GM13977 (cell line): ENCODE measurements around the gene OR7G1.
"Not testable (repeated sequence)": the region's sequence is repeated elsewhere in the genome, so short reads cannot be mapped to it uniquely, and the experiment has no call there.

Experiments used
- DNase-seq: peaks from one replicate; pipeline ENCODE4 v3.0.0; 2012; ENCODE audit warnings: low spot score
- in situ Hi-C: fragments of 300-500 bp; cut with MboI; formaldehyde crosslinking; loops from one replicate; pipeline ENCODE4 v1.12.0; 2022; ENCODE audit warnings: low sequenced_read_pairs, low pct_unique_long_range_greater_than_20kb, mixed read lengths, inconsistent platforms; ENCODE audit not compliant: unreplicated experiment
- TF ChIP-seq, protein P1 (sequence below): IDR thresholded peaks from 2 replicates; pipeline ENCODE4 v1.5.1; 2012; ENCODE audit warnings: mild to moderate bottlenecking, control low read depth; ENCODE audit not compliant: insufficient read depth; ENCODE audit errors: extremely low read depth, missing control alignments

The OR7G1 gene

DNA sequence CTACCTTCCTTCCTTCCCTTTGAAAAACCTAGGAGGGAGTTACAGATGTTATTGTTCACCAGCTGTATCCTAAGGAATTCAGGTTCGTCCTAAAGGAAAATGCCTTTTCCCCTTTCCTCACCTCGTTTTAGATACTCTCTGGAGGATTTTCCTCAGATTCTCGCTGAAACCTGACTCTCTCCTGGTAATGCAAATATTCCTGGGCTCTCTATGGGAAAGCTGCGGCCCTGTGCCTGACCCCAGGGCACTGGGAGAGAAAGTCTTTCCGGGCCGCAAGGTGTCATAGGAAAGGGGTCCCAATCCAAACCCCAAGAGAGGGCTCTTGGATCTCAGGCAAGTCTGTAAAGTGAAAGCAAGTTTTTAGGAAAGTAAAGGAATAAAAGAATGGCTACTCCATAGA is 41.8 kb downstream of the OR7G1 start:
- no peak for DNase-seq

GRCh38 chr19:9071720-9072119 is 43.8 kb downstream of the OR7G1 start:
- in situ Hi-C loops, DNase-seq: not testable (repeated sequence)

More for the DNA sequence above, 41.8 kb downstream of the OR7G1 start:
- in situ Hi-C loops = no loop called here
- TF ChIP-seq, protein P1, sequence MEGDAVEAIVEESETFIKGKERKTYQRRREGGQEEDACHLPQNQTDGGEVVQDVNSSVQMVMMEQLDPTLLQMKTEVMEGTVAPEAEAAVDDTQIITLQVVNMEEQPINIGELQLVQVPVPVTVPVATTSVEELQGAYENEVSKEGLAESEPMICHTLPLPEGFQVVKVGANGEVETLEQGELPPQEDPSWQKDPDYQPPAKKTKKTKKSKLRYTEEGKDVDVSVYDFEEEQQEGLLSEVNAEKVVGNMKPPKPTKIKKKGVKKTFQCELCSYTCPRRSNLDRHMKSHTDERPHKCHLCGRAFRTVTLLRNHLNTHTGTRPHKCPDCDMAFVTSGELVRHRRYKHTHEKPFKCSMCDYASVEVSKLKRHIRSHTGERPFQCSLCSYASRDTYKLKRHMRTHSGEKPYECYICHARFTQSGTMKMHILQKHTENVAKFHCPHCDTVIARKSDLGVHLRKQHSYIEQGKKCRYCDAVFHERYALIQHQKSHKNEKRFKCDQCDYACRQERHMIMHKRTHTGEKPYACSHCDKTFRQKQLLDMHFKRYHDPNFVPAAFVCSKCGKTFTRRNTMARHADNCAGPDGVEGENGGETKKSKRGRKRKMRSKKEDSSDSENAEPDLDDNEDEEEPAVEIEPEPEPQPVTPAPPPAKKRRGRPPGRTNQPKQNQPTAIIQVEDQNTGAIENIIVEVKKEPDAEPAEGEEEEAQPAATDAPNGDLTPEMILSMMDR = no peak

GRCh38 chr19:9070066-9070465 is 45.5 kb downstream of the OR7G1 start:
- no peak for DNase-seq
- in situ Hi-C loops = no loop called here
- TF ChIP-seq, protein P1 = no peak

GRCh38 chr19:9065457-9066014 is 50.0 kb downstream of the OR7G1 start:
- TF ChIP-seq, protein P1 = no peak
- in situ Hi-C loops = no loop called here
- DNase-seq = no peak
